NCI-H526 treated with DMSO at 0.1 percent for 48 hours (cell line): Measurements from ENCODE around the gene OR13C2.
"Not testable (repeated sequence)": the region's sequence is repeated elsewhere in the genome, so short reads cannot be mapped to it uniquely, and the experiment has no call there.

Experiments used
- DNase-seq: peaks from one replicate; lab custom pipeline; 2025; lab: John Stamatoyannopoulos, UW

OR13C2 gene

GRCh38 chr9:104605527-104605926 lies at the start of gene OR13C2:
Gene OR13C2, minus strand, starts transcription at chr9:104605627. Its CDS starts 0 bp downstream, at chr9:104605627.
- not testable (repeated sequence) for DNase-seq

GRCh38 chr9:104635456-104635855 lies 30.0 kb upstream of the OR13C2 start:
- DNase-seq: no peak

- no peak for DNase-seq
These were observed 28.6 kb upstream of the OR13C2 start for GRCh38 chr9:104633976-104634520.

GRCh38 chr9:104625964-104626363 lies 20.5 kb upstream of the OR13C2 start:
- DNase-seq: not testable (repeated sequence)

- DNase-seq: no peak
These were observed 12.7 kb upstream of the OR13C2 start, which contains the start of gene OR13C9 for GRCh38 chr9:104618104-104618503. Gene OR13C9, minus strand, starts transcription at chr9:104618204. Its CDS starts 0 bp downstream, at chr9:104618204.

GRCh38 chr9:104617418-104617817 lies 12.0 kb upstream of the OR13C2 start:
- no peak for DNase-seq

- DNase-seq: no peak
These were observed 5.8 kb upstream of the OR13C2 start for GRCh38 chr9:104611213-104611612.

GRCh38 chr9:104608336-104608735 lies 2.9 kb upstream of the OR13C2 start:
- no peak for DNase-seq

- no peak for DNase-seq
These were observed 725 bp upstream of the OR13C2 start for GRCh38 chr9:104606152-104606551.

- no peak for DNase-seq
These were observed 626 bp downstream of the OR13C2 start for GRCh38 chr9:104604801-104605200.

GRCh38 chr9:104599313-104599712 lies 6.1 kb downstream of the OR13C2 start, which contains the start of gene OR13C5:
Gene OR13C5, minus strand, starts transcription at chr9:104599413. Its CDS starts 0 bp downstream, at chr9:104599413.
- DNase-seq: not testable (repeated sequence)

GRCh38 chr9:104598749-104599148 lies 6.7 kb downstream of the OR13C2 start:
- DNase-seq: not testable (repeated sequence)

- no peak for DNase-seq
These were observed 15.8 kb downstream of the OR13C2 start for GRCh38 chr9:104589626-104590025.

- no peak for DNase-seq
These were observed 18.8 kb downstream of the OR13C2 start for GRCh38 chr9:104586496-104587180.

GRCh38 chr9:104580562-104580961 lies 24.9 kb downstream of the OR13C2 start:
- no peak for DNase-seq

- no peak for DNase-seq
These were observed 28.2 kb downstream of the OR13C2 start for GRCh38 chr9:104577263-104577662.

GRCh38 chr9:104575456-104575855 lies 30.0 kb downstream of the OR13C2 start:
- DNase-seq: no peak

- no peak for DNase-seq
These were observed 32.8 kb downstream of the OR13C2 start for GRCh38 chr9:104572612-104573011.

- no peak for DNase-seq
These were observed 36.6 kb downstream of the OR13C2 start, which contains the start of gene OR13C8 for GRCh38 chr9:104568868-104569267. Gene OR13C8, plus strand, starts transcription at chr9:104569168. Its CDS starts 0 bp downstream, at chr9:104569168.

GRCh38 chr9:104564358-104564757 lies 41.1 kb downstream of the OR13C2 start:
- DNase-seq: no peak

GRCh38 chr9:104556830-104557634 lies 48.4 kb downstream of the OR13C2 start:
- no peak for DNase-seq

- DNase-seq: no peak
These were observed 49.9 kb downstream of the OR13C2 start for GRCh38 chr9:104555521-104555920.
